HT1080 (cell line): ENCODE measurements around the gene KRT10. TPM values are rescaled to one million over a fixed set of nuclear protein-coding genes. Genes with fewer than 3 reads are reported as not detected.
"Not testable (repeated sequence)": the region's sequence is repeated elsewhere in the genome, so short reads cannot be mapped to it uniquely, and the experiment has no call there.

Experiments
- DNase-seq: peaks from one replicate; pipeline ENCODE4 v3.0.0-alpha.2; 2015; ENCODE audit warnings: low read depth
- polyA plus RNA-seq, 2 experiments: library from polyadenylated mRNA; depleted of rRNA; stranded (reverse); fragments of >200 nt; gene quantifications; 2 replicates each; pipeline ENCODE4 v1.2.3, GENCODE V29; 2015
- total RNA-seq: library from RNA; depleted of rRNA; stranded (reverse); fragments of >200 nt; shearing (Covaris generic); gene quantifications from 2 replicates; pipeline ENCODE4 v1.2.3, GENCODE V29; 2014; rRNA removed

The KRT10 gene
- 24.0 and 32.4 TPM in 2 replicates for total RNA-seq
- polyA plus RNA-seq (2015; cell fraction: cytosol; rRNA removed): 78.5 and 82.0 TPM in 2 replicates
- polyA plus RNA-seq (2015; cell fraction: nucleus; rRNA removed): 15.5 and 25.4 TPM in 2 replicates

DNA sequence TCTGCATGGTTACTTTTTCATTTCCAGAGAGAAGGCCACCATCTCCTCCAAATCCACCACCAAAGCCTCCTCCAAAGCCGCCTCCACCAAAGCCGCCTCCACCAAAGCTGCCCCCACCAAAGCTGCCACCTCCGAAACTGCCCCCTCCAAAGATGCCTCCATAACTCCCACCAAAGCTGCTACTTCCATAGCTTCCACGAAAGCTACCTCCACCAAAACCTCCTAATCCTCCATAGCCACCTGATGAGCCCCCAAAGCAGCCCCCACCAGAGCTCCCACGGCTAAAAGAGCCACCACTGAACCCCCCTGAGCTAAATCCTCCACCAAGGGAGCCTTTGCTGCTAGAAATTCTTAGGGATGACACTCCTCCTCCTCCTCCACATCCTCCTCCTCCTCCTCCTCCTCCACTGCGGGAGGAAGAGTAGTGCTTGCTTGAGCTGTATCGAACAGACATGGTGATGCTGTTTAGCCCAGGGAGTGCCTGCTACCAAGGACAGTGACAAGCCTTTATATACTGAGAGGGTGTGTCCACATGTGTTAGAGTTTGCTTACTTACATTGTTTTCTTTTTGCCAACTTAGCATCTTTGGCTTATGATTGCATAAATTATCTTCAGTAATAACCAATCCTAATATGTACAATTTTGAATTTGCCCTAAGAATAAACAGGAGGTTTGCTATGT is at the start of gene KRT10:
KRT10 (minus strand) TSS at position 483 of the 681 bp plus-strand sequence; CDS start at position 454, 29 bp downstream.
- no peak for DNase-seq

DNA sequence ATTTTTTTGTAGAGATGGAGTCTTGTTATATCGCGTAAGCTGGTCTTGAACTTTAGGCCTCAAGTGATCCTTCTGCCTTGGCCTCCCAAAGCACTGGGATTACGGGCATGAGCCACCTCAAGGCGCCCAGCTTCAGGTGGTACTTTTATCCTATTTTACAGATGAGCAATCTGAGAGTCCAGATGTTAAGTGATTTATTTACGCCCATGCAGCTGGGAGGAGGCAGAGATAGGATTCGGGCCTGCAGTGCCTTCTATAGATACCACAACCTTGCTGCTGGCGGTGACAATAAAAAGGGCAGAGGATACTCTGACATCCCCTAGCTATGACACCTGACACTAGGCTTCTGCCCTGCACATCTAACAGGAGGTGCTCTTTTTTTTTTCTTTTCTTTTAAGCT is 48.9 kb upstream of the KRT10 start:
- no peak for DNase-seq

DNA sequence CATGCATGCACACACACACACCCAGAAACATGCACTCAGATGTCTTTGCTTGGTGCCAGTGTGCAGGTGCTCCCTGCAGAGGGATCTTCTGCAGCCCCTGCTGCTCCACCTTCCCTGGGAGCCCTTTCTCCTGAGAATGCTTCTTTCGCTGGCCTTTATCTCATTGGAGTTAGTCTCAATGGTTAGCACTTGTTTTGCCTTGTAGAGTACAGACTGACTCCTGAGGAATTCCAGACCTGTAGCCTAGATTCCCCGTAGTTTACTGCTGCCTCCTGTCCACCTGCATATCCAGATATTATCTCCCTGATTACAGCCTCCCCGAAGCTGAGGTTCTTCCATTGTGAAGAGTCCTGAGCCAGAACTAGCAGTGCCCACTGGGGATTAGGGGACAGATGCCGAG is 47.7 kb upstream of the KRT10 start:
- DNase-seq: no peak

DNA sequence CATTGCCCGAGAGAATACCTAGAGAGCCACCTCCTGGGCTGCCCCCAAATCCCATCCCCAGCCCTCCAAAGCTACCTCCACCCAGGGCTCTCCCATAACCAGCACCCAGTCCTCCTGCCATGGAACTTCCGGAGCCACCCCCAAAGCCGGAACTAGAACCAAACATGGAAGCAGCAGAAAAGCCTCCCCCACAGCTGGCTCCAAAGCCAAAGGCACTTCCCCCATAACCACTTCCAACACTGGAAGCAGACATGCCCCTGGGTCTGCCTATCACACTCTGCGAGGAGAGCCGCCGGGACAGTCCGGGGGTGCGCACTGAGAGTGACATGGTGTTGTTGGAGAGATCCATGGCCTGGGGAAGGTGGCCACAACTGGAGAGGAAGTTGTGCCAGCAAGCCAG is 44.4 kb upstream of the KRT10 start, which contains the start of gene KRT12:
KRT12 (minus strand) TSS at position 386 of the 400 bp plus-strand sequence; CDS start at position 349, 37 bp downstream.
- DNase-seq: no peak

DNA sequence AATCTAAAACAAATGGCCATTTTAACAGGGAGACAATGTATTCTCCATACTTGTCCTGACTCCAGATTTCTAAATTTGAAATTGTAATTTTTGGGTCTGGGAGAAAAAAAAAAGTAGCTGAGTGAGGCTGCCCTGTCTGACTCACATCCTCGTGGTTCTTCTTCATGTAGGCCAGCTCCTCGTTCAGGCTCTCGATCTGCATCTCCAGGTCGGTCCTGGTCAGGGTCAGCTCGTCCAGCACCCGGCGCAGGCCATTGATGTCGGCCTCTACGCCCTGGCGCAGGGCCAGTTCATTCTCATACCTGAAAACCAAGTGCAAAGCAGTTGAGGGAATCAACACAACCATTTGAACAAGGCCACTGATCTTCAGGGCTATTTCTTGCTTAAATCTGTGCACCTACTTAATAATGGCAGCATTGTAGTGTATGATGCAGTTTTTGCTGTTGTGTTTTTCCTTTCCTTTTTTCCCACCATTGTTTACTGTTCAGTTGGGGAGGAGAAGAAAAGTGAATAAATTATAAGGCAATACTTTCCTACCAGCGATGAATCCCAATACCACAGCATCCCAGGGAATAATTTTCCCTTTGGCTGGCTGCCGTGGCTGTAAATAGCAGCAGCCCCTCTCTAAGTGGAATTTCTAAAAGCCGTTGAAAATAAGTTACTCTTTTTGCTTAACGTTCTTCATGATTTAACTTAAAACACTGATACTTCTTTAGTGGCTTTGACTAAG is 42.4 kb upstream of the KRT10 start:
- DNase-seq: peak; percentile 17

DNA sequence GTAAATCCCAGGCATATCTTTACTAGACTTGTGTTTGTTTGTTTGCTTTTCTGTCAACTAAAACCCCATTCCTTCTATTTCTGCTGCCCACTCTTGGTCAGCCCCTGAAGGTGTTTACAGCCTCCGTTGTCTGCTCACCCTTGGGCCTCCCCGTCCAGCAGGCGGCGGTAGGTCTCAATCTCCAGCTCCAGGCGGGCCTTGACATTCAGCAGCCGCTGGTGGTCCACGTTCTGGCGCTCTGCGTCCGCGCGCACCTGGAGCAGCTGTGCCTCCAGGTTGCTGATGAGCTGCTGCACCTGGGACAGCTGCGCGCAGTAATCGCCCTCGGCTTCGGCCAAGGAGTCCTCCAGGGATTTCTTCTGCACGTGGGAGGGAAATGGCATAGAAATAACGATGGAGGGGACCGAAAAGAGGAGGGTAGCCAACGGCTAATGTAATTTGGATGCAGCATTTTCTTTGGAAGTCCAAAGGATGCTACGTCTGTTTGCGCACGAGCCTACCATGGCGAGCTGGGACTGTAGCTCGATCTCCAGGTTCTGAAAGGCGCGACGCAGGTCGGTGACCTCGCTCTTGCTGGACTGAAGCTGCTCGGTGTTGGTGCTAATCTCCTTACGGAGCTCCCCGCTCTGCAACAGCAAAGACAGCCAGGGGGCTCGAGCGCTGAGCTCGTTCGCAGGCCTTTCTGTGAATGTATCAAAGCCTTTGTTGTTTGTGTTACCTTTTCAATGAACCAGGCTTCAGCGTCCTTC is 40.7 kb upstream of the KRT10 start:
- no peak for DNase-seq

DNA sequence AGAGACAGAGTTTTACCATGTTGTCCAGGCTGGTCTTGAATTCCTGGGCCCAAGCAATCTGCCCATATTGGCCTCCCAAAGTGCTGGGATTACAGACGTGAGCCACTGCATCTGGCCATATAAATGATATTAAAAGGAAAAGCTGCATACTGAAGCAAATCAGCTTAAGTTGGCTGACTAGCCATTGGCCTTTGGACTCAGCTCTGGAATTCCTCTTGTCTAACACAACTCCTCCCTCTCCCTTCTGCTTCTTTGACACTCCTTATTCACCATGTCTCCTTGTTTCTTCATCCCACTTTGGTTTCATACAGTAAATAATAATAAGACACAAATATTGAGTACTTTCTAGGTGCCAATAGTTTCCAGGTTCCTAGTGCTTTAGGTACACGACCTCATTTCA is 37.1 kb upstream of the KRT10 start:
- DNase-seq: no peak

DNA sequence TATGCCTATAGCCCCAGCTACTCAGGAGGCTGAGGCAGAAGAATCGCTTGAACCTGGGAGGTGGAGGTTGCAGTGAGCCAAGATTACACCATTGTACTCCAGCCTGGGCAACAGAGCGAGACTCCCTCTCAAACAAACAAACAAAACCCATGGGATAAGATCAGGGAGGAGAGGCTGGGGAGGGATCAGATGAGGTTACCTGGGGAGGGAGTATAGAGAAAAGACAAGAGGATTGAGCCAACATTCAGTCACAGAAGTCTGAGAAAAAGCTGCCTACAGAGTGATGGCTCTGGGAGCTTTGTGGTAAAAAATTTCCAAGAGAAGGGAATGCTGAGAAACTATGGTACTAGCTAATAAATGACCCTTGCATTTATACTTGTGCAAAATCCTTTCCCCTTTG is 36.3 kb upstream of the KRT10 start:
- DNase-seq: not testable (repeated sequence)

DNA sequence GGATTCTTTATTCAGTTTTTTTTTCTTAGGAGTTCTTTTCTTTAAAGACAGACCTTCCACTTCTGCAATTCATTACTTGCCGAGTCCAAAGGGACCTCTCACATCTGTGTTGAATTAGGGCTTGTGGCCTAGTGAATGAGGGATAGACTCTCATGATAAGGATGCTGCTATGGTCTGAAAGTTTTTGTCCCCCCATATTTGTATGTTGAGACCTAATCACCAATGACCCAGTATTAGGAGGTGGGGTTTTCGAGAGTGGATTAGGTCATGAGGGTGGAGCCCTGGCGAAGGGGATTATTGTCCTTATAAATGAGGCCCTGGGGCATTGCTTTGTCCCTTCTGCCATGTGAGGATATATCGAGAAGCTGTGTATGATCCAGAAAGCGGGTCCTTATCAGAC is 35.1 kb upstream of the KRT10 start:
- DNase-seq: no peak

DNA sequence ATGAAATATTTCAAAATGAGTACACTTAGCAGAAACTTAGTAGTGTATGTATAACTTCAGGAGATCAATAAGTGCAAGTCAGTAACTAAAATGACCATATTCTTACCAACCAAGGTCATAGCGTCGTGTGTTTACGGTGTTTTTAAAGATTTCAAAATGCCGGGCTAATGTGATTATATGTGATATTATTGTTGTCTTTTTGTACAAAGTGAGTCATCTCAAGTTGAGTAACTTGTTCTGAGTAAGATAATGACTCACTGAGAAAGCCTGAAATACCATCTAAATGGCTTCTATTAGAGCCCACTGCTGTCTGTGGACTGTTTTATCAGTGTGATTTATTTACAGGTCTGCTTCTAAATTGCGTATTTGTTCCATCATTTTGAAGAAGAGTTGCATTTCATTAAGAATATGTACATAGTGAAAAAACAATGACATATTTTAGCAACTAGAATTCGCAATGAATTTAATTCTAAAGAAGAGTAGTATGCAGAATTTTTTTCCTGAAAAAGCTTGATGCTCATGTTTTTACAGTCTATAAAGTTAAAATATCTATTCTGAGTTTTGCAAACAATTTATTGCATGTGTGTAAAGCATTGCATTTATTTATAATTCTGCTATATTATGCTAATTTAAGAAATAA is 31.9 kb upstream of the KRT10 start:
- DNase-seq: peak; percentile 84

DNA sequence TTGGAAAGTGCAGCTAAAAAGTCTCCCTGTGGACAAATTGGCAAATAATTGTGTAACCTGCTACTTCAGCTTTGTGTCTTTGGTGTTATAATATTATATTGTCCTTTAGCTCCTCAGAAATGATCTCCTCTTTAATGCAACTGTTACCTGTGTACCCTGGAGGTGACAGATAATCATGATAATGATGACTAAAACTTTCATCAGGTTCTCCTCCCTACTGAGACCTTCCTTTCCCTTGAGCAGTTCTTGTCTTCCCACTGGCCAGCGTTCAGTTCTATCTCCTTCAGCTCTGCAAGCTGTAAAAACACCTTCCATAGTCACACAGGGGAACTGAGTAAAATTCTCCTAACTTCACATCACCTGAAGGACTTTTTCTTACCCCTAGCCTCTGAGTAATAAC is 29.9 kb upstream of the KRT10 start:
- no peak for DNase-seq

DNA sequence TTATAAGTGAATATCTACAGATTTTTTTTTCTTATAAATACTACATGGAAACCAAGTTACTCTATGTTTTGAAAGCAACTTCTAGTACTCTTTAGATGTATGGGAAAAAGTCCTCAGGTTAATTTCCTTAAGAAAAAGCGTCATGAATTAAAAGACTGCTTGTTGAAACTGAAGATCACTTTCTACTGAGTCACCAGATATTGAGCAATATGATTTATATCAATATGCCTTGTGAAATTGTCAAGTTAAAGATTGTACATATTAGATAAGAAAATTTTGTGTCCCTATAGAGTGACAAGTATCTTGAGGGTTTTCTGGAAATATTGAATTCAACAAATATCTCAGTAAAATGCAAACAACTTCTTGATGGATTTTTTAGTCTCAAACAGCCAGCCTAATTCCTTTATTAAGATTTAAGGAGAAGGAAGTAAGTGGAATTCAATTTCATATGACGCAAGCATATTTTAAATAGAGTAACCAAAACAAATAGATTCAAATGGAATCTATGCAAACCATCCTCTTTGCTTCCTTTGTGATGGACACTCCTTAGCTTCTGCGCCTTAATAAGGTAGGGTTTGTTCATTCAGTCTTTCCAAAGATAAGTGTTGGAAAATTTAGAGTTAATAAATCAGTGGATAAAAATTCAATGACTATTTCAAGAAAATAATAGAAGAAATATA is 28.0 kb upstream of the KRT10 start:
- DNase-seq: no peak

DNA sequence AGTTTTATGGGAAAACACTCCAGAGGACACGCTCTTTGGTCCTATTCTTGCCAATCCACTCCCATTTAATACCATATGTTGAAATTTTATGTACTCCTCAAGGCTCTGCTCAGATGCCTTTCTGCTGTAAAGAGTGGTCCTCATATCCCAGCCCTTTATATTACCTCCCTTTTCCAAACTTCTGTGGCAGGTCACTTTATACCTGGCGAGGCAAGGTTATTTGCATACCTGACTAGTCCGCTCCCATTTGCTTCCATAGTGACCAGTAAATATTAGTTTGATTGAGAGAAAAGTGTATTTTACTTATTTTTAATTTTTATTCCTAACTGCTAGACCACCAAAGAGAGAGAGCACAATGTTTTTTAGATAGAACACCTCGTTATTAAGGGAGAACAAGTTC is 27.3 kb upstream of the KRT10 start:
- no peak for DNase-seq

DNA sequence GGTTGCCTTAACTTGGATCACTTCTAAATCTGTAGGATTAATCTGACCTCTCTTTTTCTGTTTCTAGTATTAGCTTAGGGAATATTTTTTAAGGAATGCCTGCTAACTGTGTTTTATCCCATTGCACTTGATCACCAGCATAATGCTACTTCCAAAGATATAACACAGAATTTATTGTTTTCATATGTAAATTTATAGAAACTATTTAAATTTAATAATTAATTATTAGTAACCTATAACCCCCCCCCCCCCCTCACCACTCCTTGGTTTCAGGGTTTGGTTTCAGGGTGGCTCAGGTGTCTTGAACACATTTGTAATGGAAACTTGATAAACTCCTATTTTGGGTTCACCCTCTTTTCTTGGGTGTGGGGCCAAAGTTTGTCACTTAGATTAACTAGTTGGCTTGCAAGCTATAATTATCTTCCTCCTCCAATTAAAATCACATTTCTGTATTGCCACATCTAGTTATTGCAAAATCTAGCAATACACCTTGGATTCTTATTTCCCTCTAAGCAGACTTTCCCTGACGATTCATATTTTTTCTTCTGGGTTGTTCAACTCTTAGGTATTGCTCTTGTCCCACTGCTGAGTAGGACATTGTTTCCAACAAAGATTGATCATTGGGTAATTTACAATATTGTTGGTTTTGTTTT is 26.3 kb upstream of the KRT10 start:
- DNase-seq: no peak

DNA sequence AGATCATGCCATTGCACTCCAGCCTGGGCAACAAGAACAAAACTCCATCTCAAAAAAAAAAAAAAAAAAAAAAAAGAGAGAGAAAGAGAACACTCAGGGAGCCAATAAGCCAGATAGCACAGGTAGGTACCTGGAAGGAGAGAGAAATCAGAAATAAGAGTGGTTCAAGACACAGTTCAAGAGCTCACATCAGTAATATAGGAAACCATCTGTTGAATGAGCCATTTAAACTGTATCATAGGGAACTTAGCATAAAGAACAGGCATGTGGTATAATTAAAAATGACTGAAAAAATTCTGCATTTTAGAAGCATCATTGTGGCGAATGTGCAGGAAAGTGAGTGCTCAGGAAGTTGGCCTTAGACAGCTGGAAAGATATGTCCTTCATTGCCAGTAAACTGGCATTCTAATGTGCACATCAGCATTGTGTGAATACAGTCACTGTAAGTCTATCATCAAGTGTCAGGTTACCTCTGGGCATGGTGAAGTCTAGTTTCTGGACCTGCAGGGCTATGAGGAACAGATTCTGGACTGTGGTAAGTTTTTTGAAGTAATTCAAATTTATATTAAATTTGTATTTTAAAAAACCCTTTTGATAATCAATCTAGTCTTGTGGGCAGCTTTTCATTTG is 24.2 kb upstream of the KRT10 start:
- peak; percentile 3 for DNase-seq

DNA sequence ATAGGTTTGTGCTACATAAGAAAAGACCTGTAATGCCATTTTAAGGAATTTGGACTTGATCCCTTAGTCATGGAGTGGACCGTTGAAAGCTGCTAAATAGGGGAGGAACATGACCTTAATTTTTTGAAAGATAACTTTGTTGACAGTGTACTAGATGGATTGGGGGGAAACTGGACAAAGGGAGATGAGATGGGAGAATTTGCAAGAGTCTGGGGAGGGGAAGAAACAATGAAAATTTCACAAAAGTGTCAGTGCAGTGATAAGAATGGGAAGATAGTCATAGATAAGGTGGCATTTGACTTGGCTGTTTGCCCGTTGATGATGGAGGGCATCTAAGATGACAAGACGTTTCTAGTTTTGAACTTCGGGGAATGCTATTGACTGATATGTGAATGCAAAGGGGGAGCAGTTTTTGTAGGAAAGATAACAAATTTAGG is 22.3 kb upstream of the KRT10 start:
- DNase-seq: no peak

DNA sequence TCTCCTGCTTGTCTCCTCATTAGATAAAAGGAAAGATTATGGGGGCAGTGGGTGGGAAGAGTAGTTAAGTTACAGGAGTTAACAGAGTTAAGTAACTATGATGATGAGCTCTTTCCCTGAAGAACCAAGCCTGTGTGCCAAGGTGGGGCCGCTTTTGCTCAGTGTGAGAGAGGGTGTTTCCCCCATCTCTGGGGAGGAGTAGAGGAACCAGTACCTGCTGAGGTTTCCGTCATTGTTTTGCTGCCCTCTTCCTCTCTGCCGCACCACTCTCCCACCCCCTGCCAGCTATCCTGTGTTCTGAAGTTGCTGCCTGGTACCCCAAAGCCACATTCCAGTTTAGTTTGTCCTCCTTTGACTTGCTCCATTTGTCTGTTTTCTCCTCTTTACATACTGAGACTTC is 20.8 kb upstream of the KRT10 start:
- DNase-seq: no peak

DNA sequence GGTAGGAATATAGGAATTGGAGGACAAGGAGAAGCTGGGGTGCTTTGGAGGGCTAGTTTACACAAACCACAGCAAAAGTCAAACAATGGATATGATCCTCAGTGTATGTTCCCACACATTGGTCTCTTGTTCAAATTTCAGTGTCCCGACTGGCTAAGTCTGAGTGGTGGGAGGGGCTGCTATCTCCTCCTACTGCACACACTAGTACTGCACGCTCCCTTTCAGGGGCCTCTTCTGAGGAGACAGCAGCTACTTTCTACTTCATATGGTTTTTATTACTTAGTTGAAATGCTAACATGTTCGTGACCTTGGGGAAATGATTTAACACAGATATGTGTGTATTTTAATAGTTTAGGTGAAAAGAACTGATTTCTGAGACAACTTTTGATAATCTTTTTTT is 18.8 kb upstream of the KRT10 start:
- DNase-seq: no peak

DNA sequence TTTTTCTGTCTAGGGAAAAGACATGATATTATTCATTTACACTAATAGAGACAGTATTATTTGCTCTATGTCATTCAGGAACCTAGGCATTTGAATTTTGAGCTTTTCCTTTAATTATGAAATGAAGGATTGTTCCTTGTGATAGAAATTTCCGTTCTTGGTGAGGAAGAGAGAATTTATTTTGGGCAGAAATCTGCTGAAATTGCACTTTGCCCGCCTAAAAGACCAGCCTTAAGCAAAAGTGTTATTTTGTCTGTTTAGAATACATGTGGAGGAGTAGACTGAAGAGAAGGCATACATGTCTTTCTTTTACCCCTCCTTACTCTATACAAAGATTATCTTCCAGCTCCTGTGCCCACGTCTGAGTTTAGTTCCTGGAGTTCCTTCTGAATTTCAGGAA is 16.8 kb upstream of the KRT10 start:
- DNase-seq: no peak

DNA sequence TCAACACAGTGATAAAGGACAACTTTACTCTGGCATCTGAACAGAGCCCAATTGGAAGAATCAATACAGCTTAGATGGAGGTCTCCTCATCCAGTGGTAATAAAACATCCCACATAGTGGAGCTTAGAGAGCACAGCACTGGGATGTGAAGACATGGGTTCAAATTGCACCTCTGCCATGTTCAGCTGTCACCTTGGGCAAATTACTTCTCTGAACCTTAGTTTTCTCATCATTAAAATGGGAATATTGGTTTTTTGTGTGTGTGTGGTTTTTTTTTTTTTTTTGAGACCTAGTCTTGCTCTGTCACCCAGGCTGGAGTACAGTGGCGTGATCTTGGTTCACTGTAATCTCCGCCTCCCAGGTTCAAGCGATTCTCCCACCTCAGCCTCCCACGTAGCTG is 13.6 kb upstream of the KRT10 start:
- no peak for DNase-seq
